GM23248 (cell line): Measurements from ENCODE around the gene APH1B. TPM values are rescaled to one million over a fixed set of nuclear protein-coding genes. Genes with fewer than 3 reads are reported as not detected.
"Not testable (repeated sequence)": the region's sequence is repeated elsewhere in the genome, so short reads cannot be mapped to it uniquely, and the experiment has no call there.

Source experiments
- DNase-seq: peaks from one replicate; pipeline ENCODE4 v3.0.0-alpha.2; 2015
- H2AFZ ChIP-seq: fragments of 200-600 bp; sonication (generic); 2 replicates; pipeline ENCODE4 v1.6.1; 2016; ENCODE audit warnings: antibody characterized with exemption
- H3F3A ChIP-seq: fragments of 200-600 bp; sonication (generic); 2 replicates; pipeline ENCODE4 v1.6.1; 2016; ENCODE audit warnings: mild to moderate bottlenecking, antibody characterized with exemption, mixed run types; ENCODE audit not compliant: insufficient read depth
- H3K27ac ChIP-seq: fragments of 200-600 bp; sonication (generic); 2 replicates; pipeline ENCODE4 v1.5.1; 2016; ENCODE audit warnings: mild to moderate bottlenecking
- H3K27me3 ChIP-seq: fragments of 200-600 bp; sonication (generic); replicated peaks from 2 replicates; pipeline ENCODE4 v1.6.1; 2016; ENCODE audit warnings: mild to moderate bottlenecking; ENCODE audit not compliant: insufficient read depth
- H3K36me3 ChIP-seq: fragments of 200-600 bp; sonication (generic); 2 replicates; pipeline ENCODE4 v1.6.1; 2016; ENCODE audit warnings: low read depth, mild to moderate bottlenecking
- H3K4me1 ChIP-seq: fragments of 200-600 bp; sonication (generic); 2 replicates; pipeline ENCODE4 v1.6.1; 2016; ENCODE audit warnings: mild to moderate bottlenecking; ENCODE audit not compliant: insufficient read depth
- H3K4me2 ChIP-seq: fragments of 200-600 bp; sonication (generic); one replicate; pipeline ENCODE4 v1.6.1; 2016; ENCODE audit warnings: mild to moderate bottlenecking; ENCODE audit not compliant: unreplicated experiment
- H3K4me3 ChIP-seq: fragments of 200-600 bp; sonication (generic); 2 replicates; pipeline ENCODE4 v1.5.1; 2016; ENCODE audit warnings: mild to moderate bottlenecking
- H3K79me2 ChIP-seq: fragments of 200-600 bp; sonication (generic); 2 replicates; pipeline ENCODE4 v1.6.1; 2016; ENCODE audit warnings: mild to moderate bottlenecking; ENCODE audit not compliant: insufficient read depth
- H3K9ac ChIP-seq: fragments of 200-600 bp; sonication (generic); 2 replicates; pipeline ENCODE4 v1.6.1; 2016; ENCODE audit warnings: mild to moderate bottlenecking
- H3K9me2 ChIP-seq: fragments of 200-600 bp; sonication (generic); 2 replicates; pipeline ENCODE4 v1.6.1; 2016; ENCODE audit warnings: mixed run types, mild to moderate bottlenecking, moderate library complexity; ENCODE audit not compliant: insufficient read depth
- H3K9me3 ChIP-seq: fragments of 200-600 bp; sonication (generic); one replicate; pipeline ENCODE4 v1.6.1; 2017; ENCODE audit warnings: low read depth
- H4K20me1 ChIP-seq: fragments of 200-600 bp; sonication (generic); 2 replicates; pipeline ENCODE4 v1.6.0; 2016; ENCODE audit not compliant: insufficient read depth
- EZH2 ChIP-seq: fragments of 200-600 bp; sonication (generic); IDR thresholded peaks from 2 replicates; pipeline ENCODE4 v1.6.1; 2018; ENCODE audit warnings: antibody characterized with exemption, mild to moderate bottlenecking; ENCODE audit not compliant: insufficient read depth, poor library complexity, severe bottlenecking
- EZH2phosphoT487 ChIP-seq: fragments of 200-600 bp; sonication (generic); IDR thresholded peaks from 2 replicates; pipeline ENCODE4 v1.6.1; 2018; ENCODE audit warnings: antibody characterized with exemption, moderate library complexity, mild to moderate bottlenecking, low read depth; ENCODE audit not compliant: insufficient read depth
- WGBS, 2 experiments: methylation state at CpG; one replicate each; pipeline ENCODE4 v1.1.6; 2015 to 2017; ENCODE audit warnings: low lambda C conversion rate in 2 of 2, low coverage in 1 of 2; ENCODE audit errors: missing lambda C conversion rate in 2 of 2; 5-methylcytosine and 5-hydroxymethylcytosine counted together
- in situ Hi-C: fragments of 300-500 bp; cut with MboI; formaldehyde crosslinking; loops from 2 replicates; pipeline ENCODE4 v1.15.0; 2020
- polyA plus RNA-seq: library from polyadenylated mRNA; unstranded; fragments of >200 nt; fragmentation: Nextera tagmentation; extraction: Ambion mirVana; gene quantifications from 2 replicates; pipeline ENCODE4 v1.2.1, GENCODE V29; 2016
- total RNA-seq: library from RNA; depleted of rRNA; stranded (reverse); fragments of >200 nt; shearing (Covaris generic); gene quantifications from 2 replicates; pipeline ENCODE4 v1.2.3, GENCODE V29; 2014

APH1B gene
- total and polyA plus RNA-seq, 2 experiments from 2014 or later: 15.8 to 40.5 TPM

- Histone ChIP-seq H3K27me3 (no peaks in the 10 kb centered on the region), H3K4me1 (no peaks in the 10 kb centered on the region), H3K9me3 (no peaks in the 10 kb centered on the region), H4K20me1 (no peaks in the 10 kb centered on the region), H3K9me2 (no peaks in the 10 kb centered on the region), H3K4me3 (no peak overlapping the region), H3K4me2 (no peak overlapping the region), H2AFZ (no peak overlapping the region), H3K36me3 (no peaks in the 10 kb centered on the region), H3K79me2 (no peaks in the 10 kb centered on the region), H3F3A (0 out of 2 replicates have a peak, but pooled peaks cover 3% of the 10 kb centered on the region), H3K27ac (no peak overlapping the region), H3K9ac (no peak overlapping the region)
- no peak for TF ChIP-seq EZH2phosphoT487
- no peak for TF ChIP-seq EZH2
- in situ Hi-C loops: no loop called here
- WGBS, 2 experiments: 73 to 75% methylated on average over 4 of the region's 4 CpGs
- no peak for DNase-seq
Measured at GRCh38 chr15:63313825-63314224, 36.4 kb downstream of the APH1B start.

- H2AFZ ChIP-seq: no peak overlapping the region
- H3K9me2 ChIP-seq: no peaks in the 10 kb centered on the region
- H3K4me2 ChIP-seq: no peak overlapping the region
- no peak overlapping the region for H3K27ac ChIP-seq
- H3K27me3 ChIP-seq: no peaks in the 10 kb centered on the region
- H3K4me1 ChIP-seq: no peaks in the 10 kb centered on the region
- no peaks in the 10 kb centered on the region for H3K36me3 ChIP-seq
- 38 to 41% methylated on average over 2 of the region's 2 CpGs for WGBS, 2 experiments
- H3K9me3 ChIP-seq: no peaks in the 10 kb centered on the region
- no peak overlapping the region for H3K4me3 ChIP-seq
- no peak for TF ChIP-seq EZH2phosphoT487
- no peak for TF ChIP-seq EZH2
- no peaks in the 10 kb centered on the region for H3K79me2 ChIP-seq
- no peak overlapping the region for H3K9ac ChIP-seq
- no peaks in the 10 kb centered on the region for H4K20me1 ChIP-seq
- DNase-seq: no peak
- in situ Hi-C loops: no loop called here
- H3F3A ChIP-seq: 0 out of 2 replicates have a peak, but pooled peaks cover 3% of the 10 kb centered on the region
Measured at GRCh38 chr15:63314409-63314808, 37.0 kb downstream of the APH1B start.

- Histone ChIP-seq H3K36me3 (no peaks in the 10 kb centered on the region), H3K27me3 (no peaks in the 10 kb centered on the region), H4K20me1 (no peaks in the 10 kb centered on the region), H3K79me2 (no peaks in the 10 kb centered on the region), H3K4me1 (0 out of 2 replicates have a peak, but pooled peaks cover under 1% of the 10 kb centered on the region), H3K9me3 (no peaks in the 10 kb centered on the region), H3K4me3 (no peak overlapping the region), H3K9me2 (no peaks in the 10 kb centered on the region), H2AFZ (no peak overlapping the region), H3K4me2 (no peak overlapping the region), H3F3A (peaks cover 5% of the 10 kb centered on the region), H3K27ac (no peak overlapping the region), H3K9ac (no peak overlapping the region)
- TF ChIP-seq EZH2 (no peak), EZH2phosphoT487 (no peak)
- in situ Hi-C loops: no loop called here
- DNase-seq: no peak
- 93 to 100% methylated on average over 4 of the region's 4 CpGs for WGBS, 2 experiments
Measured at GRCh38 chr15:63318344-63318743, 40.9 kb downstream of the APH1B start.

GRCh38 chr15:63319065-63319464 lies 41.7 kb downstream of the APH1B start:
- no peak overlapping the region for H3K4me2 ChIP-seq
- H3K4me3 ChIP-seq: no peak overlapping the region
- no peak overlapping the region for H3K27ac ChIP-seq
- in situ Hi-C loops: no loop called here
- H3K9me2 ChIP-seq: no peaks in the 10 kb centered on the region
- H3K9ac ChIP-seq: no peak overlapping the region
- peaks cover 12% of the 10 kb centered on the region for H3F3A ChIP-seq
- DNase-seq: no peak
- H3K79me2 ChIP-seq: no peaks in the 10 kb centered on the region
- H3K9me3 ChIP-seq: no peaks in the 10 kb centered on the region
- H4K20me1 ChIP-seq: no peaks in the 10 kb centered on the region
- no peak overlapping the region for H2AFZ ChIP-seq
- no peaks in the 10 kb centered on the region for H3K36me3 ChIP-seq
- peaks cover 7% of the 10 kb centered on the region; the same call in 1 of the 2 replicates for H3K4me1 ChIP-seq
- TF ChIP-seq EZH2phosphoT487: no peak
- TF ChIP-seq EZH2: no peak
- no peaks in the 10 kb centered on the region for H3K27me3 ChIP-seq
- 82 to 85% methylated on average over 3 of the region's 3 CpGs for WGBS, 2 experiments

GRCh38 chr15:63320446-63320845 lies 43.0 kb downstream of the APH1B start:
- H3K27ac ChIP-seq, H3K9me3 ChIP-seq, H3K9ac ChIP-seq, H4K20me1 ChIP-seq, DNase-seq, H3K27me3 ChIP-seq, H3K79me2 ChIP-seq, H3K4me2 ChIP-seq, H2AFZ ChIP-seq, in situ Hi-C loops, H3K9me2 ChIP-seq, H3K4me1 ChIP-seq, H3K36me3 ChIP-seq, H3K4me3 ChIP-seq: not testable (repeated sequence)
- WGBS, 2 experiments: 98 to 100% methylated on average over 7 to 10 of the region's 10 CpGs
- peaks cover 21% of the 10 kb centered on the region for H3F3A ChIP-seq

- H3K36me3 ChIP-seq, H3K4me2 ChIP-seq, H3K27ac ChIP-seq, H3K9ac ChIP-seq, H3K27me3 ChIP-seq, H3K4me3 ChIP-seq, H3K9me3 ChIP-seq, in situ Hi-C loops, H2AFZ ChIP-seq, H3K4me1 ChIP-seq, H3K9me2 ChIP-seq, H4K20me1 ChIP-seq, H3K79me2 ChIP-seq, DNase-seq: not testable (repeated sequence)
- peaks cover 23% of the 10 kb centered on the region for H3F3A ChIP-seq
- WGBS, 2 experiments: 94 to 100% methylated on average over 6 to 10 of the region's 11 CpGs
Measured at GRCh38 chr15:63320981-63321380, 43.6 kb downstream of the APH1B start.
